Esophagus squamous epithelium (tissue), 4 donors: ENCODE results near the gene SGSH.

Source experiments
- POLR2A ChIP-seq, 4 donors: fragments of 450-650 bp; IDR thresholded peaks; one replicate each; pipeline ENCODE4 v1.6.1; 2017; ENCODE audit warnings: antibody characterized with exemption in 4 of 4, mild to moderate bottlenecking in 4 of 4, moderate library complexity in 3 of 4
- TF ChIP-seq, protein P1 (sequence below), 6 experiments: fragments of 450-650 bp in 4 of 6; fragments of 200-600 bp in 2 of 6; sonication (generic) in 2 of 6; IDR thresholded peaks; one replicate each; pipeline ENCODE4 v1.5.1; 2016 to 2019; ENCODE audit warnings: antibody characterized with exemption in 6 of 6, mild to moderate bottlenecking in 4 of 6, moderate library complexity in 4 of 6

DNA sequence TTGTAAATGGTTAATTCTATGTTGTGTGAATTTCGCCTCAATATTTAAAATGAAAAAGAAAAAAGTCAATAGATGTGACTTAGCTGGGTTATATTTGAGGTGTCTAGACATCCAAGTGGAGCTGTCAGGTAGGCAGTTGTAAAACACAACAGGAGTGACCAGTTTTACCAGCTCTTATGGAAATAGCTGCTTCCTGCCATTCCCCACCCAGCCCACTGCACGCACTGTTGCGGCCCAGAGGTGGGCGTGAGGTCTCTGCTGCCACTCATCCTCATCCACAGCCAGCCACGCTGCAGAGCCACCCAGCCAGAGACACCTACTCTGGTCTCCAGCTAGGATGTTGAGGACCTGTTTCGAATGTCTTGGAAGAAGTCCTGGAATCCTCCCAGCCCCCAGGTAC is 53.7 kb downstream of the SGSH start:
- TF ChIP-seq, protein P1, sequence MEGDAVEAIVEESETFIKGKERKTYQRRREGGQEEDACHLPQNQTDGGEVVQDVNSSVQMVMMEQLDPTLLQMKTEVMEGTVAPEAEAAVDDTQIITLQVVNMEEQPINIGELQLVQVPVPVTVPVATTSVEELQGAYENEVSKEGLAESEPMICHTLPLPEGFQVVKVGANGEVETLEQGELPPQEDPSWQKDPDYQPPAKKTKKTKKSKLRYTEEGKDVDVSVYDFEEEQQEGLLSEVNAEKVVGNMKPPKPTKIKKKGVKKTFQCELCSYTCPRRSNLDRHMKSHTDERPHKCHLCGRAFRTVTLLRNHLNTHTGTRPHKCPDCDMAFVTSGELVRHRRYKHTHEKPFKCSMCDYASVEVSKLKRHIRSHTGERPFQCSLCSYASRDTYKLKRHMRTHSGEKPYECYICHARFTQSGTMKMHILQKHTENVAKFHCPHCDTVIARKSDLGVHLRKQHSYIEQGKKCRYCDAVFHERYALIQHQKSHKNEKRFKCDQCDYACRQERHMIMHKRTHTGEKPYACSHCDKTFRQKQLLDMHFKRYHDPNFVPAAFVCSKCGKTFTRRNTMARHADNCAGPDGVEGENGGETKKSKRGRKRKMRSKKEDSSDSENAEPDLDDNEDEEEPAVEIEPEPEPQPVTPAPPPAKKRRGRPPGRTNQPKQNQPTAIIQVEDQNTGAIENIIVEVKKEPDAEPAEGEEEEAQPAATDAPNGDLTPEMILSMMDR (IDR thresholded peaks at IDR 0.05): peak in 1 of 6 experiments; percentile 15
- TF ChIP-seq POLR2A (IDR thresholded peaks at IDR 0.05): no peak
